Transverse colon (tissue), 4 donors: ENCODE data around the gene EGFR. TPM values are rescaled to one million over a fixed set of nuclear protein-coding genes. Genes with fewer than 3 reads are reported as not detected.

Experiments
- DNase-seq: peaks from one replicate; pipeline ENCODE4 v3.0.0-alpha.2; 2019
- H3K27ac ChIP-seq, 4 donors: fragments of 200-600 bp; sonication (generic); 2 replicates each; pipeline ENCODE4 v1.5.1; 2016 to 2018; ENCODE audit warnings: inconsistent platforms in 4 of 4
- H3K27me3 ChIP-seq: fragments of 200-600 bp; sonication (generic); 2 replicates; pipeline ENCODE4 v1.5.1; 2017; ENCODE audit warnings: inconsistent platforms
- H3K36me3 ChIP-seq, 4 donors: fragments of 200-600 bp; sonication (generic); 2 replicates each; pipeline ENCODE4 v1.5.1; 2017 to 2019; ENCODE audit warnings: inconsistent platforms in 4 of 4
- H3K4me1 ChIP-seq, 4 donors: fragments of 200-600 bp; sonication (generic); 2 replicates each; pipeline ENCODE4 v1.5.1; 2017 to 2020; ENCODE audit warnings: inconsistent platforms in 4 of 4
- H3K4me3 ChIP-seq, 4 donors: fragments of 200-600 bp; sonication (generic); 1 replicate in 1 of 4; 2 replicates in 3 of 4; pipeline versions ENCODE4 v1.5.1 to v1.6.1; 2017 to 2019; ENCODE audit warnings: inconsistent platforms in 4 of 4
- H3K9me3 ChIP-seq, 2 donors: fragments of 200-600 bp; sonication (generic); 2 replicates each; pipeline ENCODE4 v1.5.1; 2017 to 2019; ENCODE audit warnings: inconsistent platforms in 2 of 2
- CTCF ChIP-seq, 5 experiments: fragments of 200-600 bp in 3 of 5; fragments of 450-650 bp in 2 of 5; sonication (generic) in 3 of 5; IDR thresholded peaks; 1 replicate in 2 of 5; 2 replicates in 3 of 5; pipeline ENCODE4 v1.5.1; 2016 to 2017; ENCODE audit warnings: antibody characterized with exemption in 5 of 5, inconsistent platforms in 3 of 5, mild to moderate bottlenecking in 2 of 5, moderate library complexity in 1 of 5
- EP300 ChIP-seq: sonication (generic); formaldehyde crosslinking; IDR thresholded peaks from one replicate; pipeline ENCODE4 v1.6.1; 2017; ENCODE audit warnings: antibody characterized with exemption, low read depth
- POLR2A ChIP-seq: fragments of 450-650 bp; IDR thresholded peaks from one replicate; pipeline ENCODE4 v1.6.1; 2016; ENCODE audit warnings: antibody characterized with exemption, mild to moderate bottlenecking, moderate library complexity
- POLR2AphosphoS5 ChIP-seq, 3 donors: sonication (generic); formaldehyde crosslinking; IDR thresholded peaks; one replicate each; pipeline ENCODE4 v1.6.1; 2016; ENCODE audit warnings: antibody characterized with exemption in 3 of 3
- WGBS, 2 donors: methylation state at CpG; one replicate each; pipeline ENCODE4 v1.1.5; 2018; ENCODE audit warnings: low coverage in 1 of 2; 5-methylcytosine and 5-hydroxymethylcytosine counted together
- in situ Hi-C, 4 donors: fragments of 200-750 bp; cut with MboI; loops; one replicate each; pipeline versions ENCODE4 v1.15.0 to v1.15.1; 2017; ENCODE audit warnings: low sequenced_read_pairs in 3 of 4, low pct_ligation_motif_present in 1 of 4, low pct_unique_long_range_greater_than_20kb in 1 of 4
- intact Hi-C: fragments of 100-400 bp; cut with DNase I; formaldehyde crosslinking; loops from one replicate; pipeline ENCODE4 v1.15.1; 2023; ENCODE audit warnings: low total_unique reads
- total RNA-seq, 4 donors: library from RNA; depleted of rRNA; stranded (reverse); fragments of >200 nt; gene quantifications; one replicate each; pipeline ENCODE4 v1.1.0, GENCODE V29; 2016

Gene EGFR
- total RNA-seq, 4 donors from 2014 or later = 40.0 to 85.7 (median 72.9) TPM

- 93% methylated on average over 10 of the region's 10 CpGs; no CpG with 5 or more reads in 1 of the 2 donors for WGBS, 2 donors
- in situ Hi-C loops = no loop called here
- no peaks in the 10 kb centered on the region for H3K4me1 ChIP-seq
- H3K27me3 ChIP-seq = no peaks in the 10 kb centered on the region
- no peak for DNase-seq
- no peak overlapping the region for H3K27ac ChIP-seq
- no peak overlapping the region for H3K4me3 ChIP-seq
- TF ChIP-seq POLR2AphosphoS5 (IDR thresholded peaks at IDR 0.05) (no peak), CTCF (IDR thresholded peaks at IDR 0.05) (no peak), POLR2A (no peak), EP300 (no peak)
- H3K9me3 ChIP-seq = no peaks in the 10 kb centered on the region
- H3K36me3 ChIP-seq = peaks cover 0 to 39% (median 13%) of the 10 kb centered on the region in 4 donors
- intact Hi-C loops = no loop called here
These were observed 135.3 kb downstream of the EGFR start for GRCh38 chr7:55154096-55154495.

- Histone ChIP-seq H3K27ac (no peak overlapping the region), H3K9me3 (no peaks in the 10 kb centered on the region), H3K4me3 (no peak overlapping the region), H3K36me3 (peaks cover 0 to 41% (median 11%) of the 10 kb centered on the region in 4 donors), H3K4me1 (no peaks in the 10 kb centered on the region), H3K27me3 (no peaks in the 10 kb centered on the region)
- TF ChIP-seq EP300 (no peak), CTCF (IDR thresholded peaks at IDR 0.05) (no peak), POLR2AphosphoS5 (IDR thresholded peaks at IDR 0.05) (no peak), POLR2A (no peak)
- in situ Hi-C loops (no loop called here), intact Hi-C loops (no loop called here)
- no peak for DNase-seq
- WGBS, 2 donors = 90 to 93% methylated on average over 13 to 24 of the region's 24 CpGs
These were observed 136.7 kb downstream of the EGFR start for GRCh38 chr7:55155351-55156117.

GRCh38 chr7:55156919-55157763 lies 138.3 kb downstream of the EGFR start:
- intact Hi-C loops (no loop called here), in situ Hi-C loops (no loop called here)
- no peak for TF ChIP-seq POLR2A
- TF ChIP-seq POLR2AphosphoS5 (IDR thresholded peaks at IDR 0.05) = no peak
- TF ChIP-seq CTCF (IDR thresholded peaks at IDR 0.05) = no peak
- no peak for TF ChIP-seq EP300
- WGBS, 2 donors = 78 to 83% methylated on average over 4 to 30 of the region's 30 CpGs
- Histone ChIP-seq H3K36me3 (peaks cover 0 to 44% (median 7%) of the 10 kb centered on the region in 4 donors), H3K27ac (no peak overlapping the region), H3K27me3 (no peaks in the 10 kb centered on the region), H3K9me3 (no peaks in the 10 kb centered on the region), H3K4me1 (no peaks in the 10 kb centered on the region), H3K4me3 (no peak overlapping the region)
- DNase-seq = no peak

- peaks cover 0 to 40% (median 7%) of the 10 kb centered on the region in 4 donors for H3K36me3 ChIP-seq
- DNase-seq = no peak
- H3K4me1 ChIP-seq = no peaks in the 10 kb centered on the region
- no peaks in the 10 kb centered on the region for H3K27me3 ChIP-seq
- in situ Hi-C loops (no loop called here), intact Hi-C loops (no loop called here)
- H3K9me3 ChIP-seq = no peaks in the 10 kb centered on the region
- no peak overlapping the region for H3K4me3 ChIP-seq
- TF ChIP-seq POLR2AphosphoS5 (IDR thresholded peaks at IDR 0.05) = no peak
- no peak for TF ChIP-seq POLR2A
- TF ChIP-seq EP300 = no peak
- no peak for TF ChIP-seq CTCF (IDR thresholded peaks at IDR 0.05)
- WGBS, 2 donors = 86 to 90% methylated on average over 4 to 8 of the region's 8 CpGs
- no peak overlapping the region for H3K27ac ChIP-seq
These were observed 138.9 kb downstream of the EGFR start for GRCh38 chr7:55157764-55158105.
